Measurements from ENCODE around the gene FSTL5. TPM values are rescaled to one million over a fixed set of nuclear protein-coding genes. Genes with fewer than 3 reads are reported as not detected.

FSTL5 gene
- total and polyA plus RNA-seq, 5 donors, result 0.02 TPM; not detected in 4

- Histone ChIP-seq H3K27me3 (ENCODE audit: control insufficient read depth, insufficient read depth) (no peaks in the 10 kb centered on the region), H3K4me1 (ENCODE audit: control insufficient read depth, insufficient read depth, low read length) (no peaks in the 10 kb centered on the region), H3K4me3 (ENCODE audit: low read length) (no peak overlapping the region), H3K27ac (ENCODE audit: low read length) (no peak overlapping the region), H3K9me3 (ENCODE audit: control insufficient read depth, low read length) (no peaks in the 10 kb centered on the region)
- ATAC-seq (no peak), DNase-seq (no peak)
- intact Hi-C loops (cut with DNase I), result no loop called here
- WGBS, result 85% methylated on average over 13 of the region's 13 CpGs
Observed at GRCh38 chr4:161428180-161428965, 735.4 kb downstream of the FSTL5 start.

- DNase-seq (no peak), ATAC-seq (no peak)
Observed at GRCh38 chr4:161419822-161420221, 744.0 kb downstream of the FSTL5 start.

GRCh38 chr4:161411901-161412300, 751.9 kb downstream of the FSTL5 start:
- ATAC-seq, result no peak
- Histone ChIP-seq H3K4me1 (ENCODE audit: control insufficient read depth, insufficient read depth, low read length) (no peaks in the 10 kb centered on the region), H3K9me3 (ENCODE audit: control insufficient read depth, low read length) (no peaks in the 10 kb centered on the region), H3K4me3 (ENCODE audit: low read length) (no peak overlapping the region), H3K27me3 (ENCODE audit: control insufficient read depth, insufficient read depth) (no peaks in the 10 kb centered on the region), H3K27ac (ENCODE audit: low read length) (no peak overlapping the region)
- WGBS, result 59% methylated on average over 1 of the region's 1 CpG
- intact Hi-C loops (cut with DNase I), result no loop called here
- DNase-seq, result no peak

More at GRCh38 chr4:161419822-161420221, 744.0 kb downstream of the FSTL5 start:
- Histone ChIP-seq H3K4me1 (ENCODE audit: control insufficient read depth, insufficient read depth, low read length) (no peaks in the 10 kb centered on the region), H3K4me3 (ENCODE audit: low read length) (no peak overlapping the region), H3K9me3 (ENCODE audit: control insufficient read depth, low read length) (no peaks in the 10 kb centered on the region), H3K27ac (ENCODE audit: low read length) (no peak overlapping the region), H3K27me3 (ENCODE audit: control insufficient read depth, insufficient read depth) (no peaks in the 10 kb centered on the region)
- intact Hi-C loops (cut with DNase I), result no loop called here
- WGBS, result 53% methylated on average over 1 of the region's 1 CpG

GRCh38 chr4:161404346-161405110, 759.3 kb downstream of the FSTL5 start:
- H3K4me1 ChIP-seq (ENCODE audit: control insufficient read depth, insufficient read depth, low read length), result no peaks in the 10 kb centered on the region
- H3K4me3 ChIP-seq (ENCODE audit: low read length), result no peak overlapping the region
- no peaks in the 10 kb centered on the region for H3K27me3 ChIP-seq (ENCODE audit: control insufficient read depth, insufficient read depth)
- WGBS, result 81% methylated on average over 9 of the region's 9 CpGs
- ATAC-seq (no peak), DNase-seq (no peak)
- no peak overlapping the region for H3K27ac ChIP-seq (ENCODE audit: low read length)
- intact Hi-C loops (cut with DNase I), result no loop called here
- no peaks in the 10 kb centered on the region for H3K9me3 ChIP-seq (ENCODE audit: control insufficient read depth, low read length)

GRCh38 chr4:161403781-161404180, 760.0 kb downstream of the FSTL5 start:
- no peak overlapping the region for H3K27ac ChIP-seq (ENCODE audit: low read length)
- no peaks in the 10 kb centered on the region for H3K9me3 ChIP-seq (ENCODE audit: control insufficient read depth, low read length)
- intact Hi-C loops (cut with DNase I), result no loop called here
- DNase-seq (no peak), ATAC-seq (no peak)
- WGBS, result 77% methylated on average over 3 of the region's 3 CpGs
- no peak overlapping the region for H3K4me3 ChIP-seq (ENCODE audit: low read length)
- H3K27me3 ChIP-seq (ENCODE audit: control insufficient read depth, insufficient read depth), result no peaks in the 10 kb centered on the region
- H3K4me1 ChIP-seq (ENCODE audit: control insufficient read depth, insufficient read depth, low read length), result no peaks in the 10 kb centered on the region

- 68% methylated on average over 3 of the region's 3 CpGs for WGBS
- Histone ChIP-seq H3K27me3 (ENCODE audit: control insufficient read depth, insufficient read depth) (no peaks in the 10 kb centered on the region), H3K4me3 (ENCODE audit: low read length) (no peak overlapping the region), H3K27ac (ENCODE audit: low read length) (no peak overlapping the region), H3K9me3 (ENCODE audit: control insufficient read depth, low read length) (no peaks in the 10 kb centered on the region), H3K4me1 (ENCODE audit: control insufficient read depth, insufficient read depth, low read length) (no peaks in the 10 kb centered on the region)
- intact Hi-C loops (cut with DNase I), result no loop called here
- DNase-seq, result no peak
- no peak for ATAC-seq
Observed at GRCh38 chr4:161393602-161394001, 770.2 kb downstream of the FSTL5 start.

GRCh38 chr4:161382655-161383054, 781.1 kb downstream of the FSTL5 start:
- DNase-seq (no peak), ATAC-seq (no peak)
- Histone ChIP-seq H3K27me3 (ENCODE audit: control insufficient read depth, insufficient read depth) (no peaks in the 10 kb centered on the region), H3K9me3 (ENCODE audit: control insufficient read depth, low read length) (no peaks in the 10 kb centered on the region), H3K4me1 (ENCODE audit: control insufficient read depth, insufficient read depth, low read length) (no peaks in the 10 kb centered on the region), H3K4me3 (ENCODE audit: low read length) (no peak overlapping the region), H3K27ac (ENCODE audit: low read length) (no peak overlapping the region)
- intact Hi-C loops (cut with DNase I), result no loop called here
- WGBS, result 89% methylated on average over 6 of the region's 6 CpGs

GRCh38 chr4:161376275-161376674, 787.5 kb downstream of the FSTL5 start:
- H3K27me3 ChIP-seq (ENCODE audit: control insufficient read depth, insufficient read depth), result no peaks in the 10 kb centered on the region
- H3K4me3 ChIP-seq (ENCODE audit: low read length), result no peak overlapping the region
- no peak for DNase-seq
- no peak for ATAC-seq
- no peaks in the 10 kb centered on the region for H3K9me3 ChIP-seq (ENCODE audit: control insufficient read depth, low read length)
- intact Hi-C loops (cut with DNase I), result no loop called here
- no peaks in the 10 kb centered on the region for H3K4me1 ChIP-seq (ENCODE audit: control insufficient read depth, insufficient read depth, low read length)
- H3K27ac ChIP-seq (ENCODE audit: low read length), result no peak overlapping the region

GRCh38 chr4:161364681-161365080, 799.1 kb downstream of the FSTL5 start:
- intact Hi-C loops (cut with DNase I), result no loop called here
- H3K9me3 ChIP-seq (ENCODE audit: control insufficient read depth, low read length), result no peaks in the 10 kb centered on the region
- H3K4me1 ChIP-seq (ENCODE audit: control insufficient read depth, insufficient read depth, low read length), result no peaks in the 10 kb centered on the region
- H3K27me3 ChIP-seq (ENCODE audit: control insufficient read depth, insufficient read depth), result no peaks in the 10 kb centered on the region
- H3K4me3 ChIP-seq (ENCODE audit: low read length), result no peak overlapping the region
- no peak for ATAC-seq
- H3K27ac ChIP-seq (ENCODE audit: low read length), result no peak overlapping the region
- no peak for DNase-seq
- WGBS, result 77% methylated on average over 3 of the region's 3 CpGs

- H3K4me3 ChIP-seq (ENCODE audit: low read length), result no peak overlapping the region
- DNase-seq (no peak), ATAC-seq (no peak)
- H3K4me1 ChIP-seq (ENCODE audit: control insufficient read depth, insufficient read depth, low read length), result no peaks in the 10 kb centered on the region
- H3K27ac ChIP-seq (ENCODE audit: low read length), result no peak overlapping the region
- 78% methylated on average over 4 of the region's 4 CpGs for WGBS
- no peaks in the 10 kb centered on the region for H3K9me3 ChIP-seq (ENCODE audit: control insufficient read depth, low read length)
- no peaks in the 10 kb centered on the region for H3K27me3 ChIP-seq (ENCODE audit: control insufficient read depth, insufficient read depth)
- intact Hi-C loops (cut with DNase I), result no loop called here
Observed at GRCh38 chr4:161360982-161361381, 802.8 kb downstream of the FSTL5 start.

- intact Hi-C loops (cut with DNase I), result no loop called here
- no peaks in the 10 kb centered on the region for H3K9me3 ChIP-seq (ENCODE audit: control insufficient read depth, low read length)
- DNase-seq (no peak), ATAC-seq (no peak)
- H3K27me3 ChIP-seq (ENCODE audit: control insufficient read depth, insufficient read depth), result no peaks in the 10 kb centered on the region
- no peaks in the 10 kb centered on the region for H3K4me1 ChIP-seq (ENCODE audit: control insufficient read depth, insufficient read depth, low read length)
- WGBS, result 88% methylated on average over 2 of the region's 2 CpGs
- no peak overlapping the region for H3K27ac ChIP-seq (ENCODE audit: low read length)
- no peak overlapping the region for H3K4me3 ChIP-seq (ENCODE audit: low read length)
Observed at GRCh38 chr4:161359491-161359890, 804.3 kb downstream of the FSTL5 start.

All from right cardiac atrium (tissue), 5 donors.